Measurements from ENCODE around the gene EGFL7. TPM values are rescaled to one million over a fixed set of nuclear protein-coding genes. Genes with fewer than 3 reads are reported as not detected.

EGFL7 gene
- total and polyA plus RNA-seq, 2 of the 13 experiments (the other 11 are each of a cell fraction or from before 2014, with no cell fraction given): 0.20 to 5.1 TPM

GRCh38 chr9:136626740-136627642 is 35.7 kb upstream of the EGFL7 start (continued):
- TF ChIP-seq ZBTB25 (CRISPR knock-in tag; IDR thresholded peaks at IDR 0.05) (peak; percentile 80), HMGA1 (CRISPR knock-in tag; conservative IDR thresholded peaks at IDR 0.05) (no peak), ZBTB7B (CRISPR knock-in tag; IDR thresholded peaks at IDR 0.05) (peak; percentile 96), POLR2AphosphoS5 (IDR thresholded peaks at IDR 0.05; ENCODE audit: low read depth, low read length) (no peak), ZNF678 (CRISPR knock-in tag; IDR thresholded peaks at IDR 0.05) (no peak), KIAA2018 (CRISPR knock-in tag; IDR thresholded peaks at IDR 0.05; ENCODE audit: borderline replicate concordance) (no peak), SETDB1 (CRISPR knock-in tag; IDR thresholded peaks at IDR 0.05; ENCODE audit: borderline replicate concordance) (no peak), KLF16 (CRISPR knock-in tag; IDR thresholded peaks at IDR 0.05) (peak in 1 of 2 experiments; percentile 78; a peak in 2 of 4 replicates), RFX3 (CRISPR knock-in tag; IDR thresholded peaks at IDR 0.05) (no peak), ZNF367 (CRISPR knock-in tag; IDR thresholded peaks at IDR 0.05; ENCODE audit: borderline replicate concordance) (no peak), FOXP4 (CRISPR knock-in tag; IDR thresholded peaks at IDR 0.05) (peak; percentile 90), ZNF691 (CRISPR knock-in tag; IDR thresholded peaks at IDR 0.05; ENCODE audit: borderline replicate concordance, low read depth) (peak; percentile 58; the same call in 1 of the 2 replicates), BRD4 (CRISPR knock-in tag; IDR thresholded peaks at IDR 0.05) (no peak), GATAD1 (CRISPR knock-in tag; IDR thresholded peaks at IDR 0.05) (0 out of 2 replicates have a peak, but pooled peaks have one; percentile 51), ZNF3 (CRISPR knock-in tag; IDR thresholded peaks at IDR 0.05) (no peak), HOXD1 (CRISPR knock-in tag; IDR thresholded peaks at IDR 0.05) (peak; percentile 91), MAX (IDR thresholded peaks at IDR 0.05) (peak; percentile 65)

Data from HepG2 (cell line).